HCT116 (cell line): Measurements from ENCODE around the gene ZNF462. TPM values are rescaled to one million over a fixed set of nuclear protein-coding genes. Genes with fewer than 3 reads are reported as not detected.

Experiments used
- ATAC-seq: fragments of 200-7000 bp; cut with Tn5 transposase; 2 replicates; pipeline ENCODE4 v1.9.1; 2020; ENCODE audit warnings: mild to moderate bottlenecking, moderate library complexity
- BruUV-seq: library from RNA; stranded (reverse); fragments of 400-500 nt; replicated peaks from 2 replicates; lab custom pipeline; 2021; lab: Mats Ljungman, UMichigan
- CTCF ChIA-PET: fragments of 300-600 bp; sonication (Branson Sonifier 250); formaldehyde crosslinking; loops from one replicate; lab custom pipeline; 2021; ENCODE audit warnings: antibody characterized with exemption; lab: Charles Lee
- POLR2A ChIA-PET: fragments of 300-600, 350-600 bp; sonication (Branson Sonifier 250); formaldehyde crosslinking; loops from one replicate; lab custom pipeline; 2021; ENCODE audit warnings: antibody characterized with exemption; lab: Charles Lee
- RAD21 ChIA-PET, 2 experiments: fragments of 300-600 bp; sonication (Branson Sonifier 250); formaldehyde crosslinking; loops; one replicate each; lab custom pipeline; 2023; ENCODE audit warnings: low total read pairs in 2 of 2; ENCODE audit not compliant: uncharacterized antibody in 2 of 2, unreplicated experiment in 2 of 2, low non-redundant PET in 1 of 2; lab: Charles Lee
- DNase-seq: peaks from one replicate; pipeline ENCODE4 v3.0.0-alpha.2; 2010; ENCODE audit warnings: low read depth, low spot score
- H2AFZ ChIP-seq: fragments of 200-600 bp; shearing (Covaris generic), sonication (generic); 2 replicates; pipeline ENCODE4 v1.6.1; 2017; ENCODE audit warnings: low read depth, mixed run types, mixed read lengths, antibody characterized with exemption, low read length; ENCODE audit not compliant: poor library complexity, severe bottlenecking
- H3K27ac ChIP-seq: 2 replicates; pipeline ENCODE4 v1.5.1; 2012; ENCODE audit warnings: low read depth, low read length
- H3K27me3 ChIP-seq: fragments of 200-600 bp; sonication (generic); 2 replicates; pipeline ENCODE4 v1.6.1; 2016; ENCODE audit warnings: mixed run types, low read length, mixed read lengths; ENCODE audit not compliant: insufficient read depth
- H3K36me3 ChIP-seq, 2 experiments: fragments of 200-500 bp in 1 of 2; fragments of 200-600 bp in 1 of 2; sonication (Bioruptor generic) in 1 of 2; sonication (generic) in 1 of 2; 2 replicates each; pipeline versions ENCODE4 v1.5.1 to v1.6.1; 2014 to 2016; ENCODE audit warnings: low read length in 2 of 2, inconsistent platforms in 1 of 2, mixed read lengths in 1 of 2, mixed run types in 1 of 2; ENCODE audit not compliant: insufficient read depth in 2 of 2, control insufficient read depth in 1 of 2
- H3K4me1 ChIP-seq, 2 experiments: fragments of 200-600 bp in 1 of 2; sonication (generic) in 1 of 2; 2 replicates each; pipeline versions ENCODE4 v1.5.1 to v1.6.1; 2012 to 2017; ENCODE audit warnings: low read length in 2 of 2, inconsistent platforms in 1 of 2, mild to moderate bottlenecking in 1 of 2, mixed read lengths in 1 of 2, mixed run types in 1 of 2, moderate library complexity in 1 of 2; ENCODE audit not compliant: insufficient read depth in 2 of 2, control insufficient read depth in 1 of 2
- H3K4me2 ChIP-seq: fragments of 200-600 bp; sonication (generic); 2 replicates; pipeline ENCODE4 v1.6.1; 2017; ENCODE audit warnings: mixed run types, low read length, mixed read lengths
- H3K4me3 ChIP-seq, 2 experiments: fragments of 200-600 bp in 1 of 2; sonication (generic) in 1 of 2; replicated peaks in 1 of 2; 2 replicates each; pipeline ENCODE4 v1.5.1; 2011 to 2016; ENCODE audit warnings: low read length in 2 of 2, control low read depth in 1 of 2, low read depth in 1 of 2, mild to moderate bottlenecking in 1 of 2, mixed read lengths in 1 of 2, mixed run types in 1 of 2
- H3K79me2 ChIP-seq: fragments of 200-600 bp; sonication (generic); 2 replicates; pipeline ENCODE4 v1.6.1; 2017; ENCODE audit warnings: mild to moderate bottlenecking, mixed run types, low read length, moderate library complexity, mixed read lengths; ENCODE audit not compliant: insufficient read depth
- H3K9ac ChIP-seq: fragments of 200-600 bp; sonication (generic); 2 replicates; pipeline ENCODE4 v1.6.1; 2016; ENCODE audit warnings: low read length, mixed read lengths
- H3K9me2 ChIP-seq: fragments of 200-600 bp; sonication (generic), shearing (Covaris generic); 2 replicates; pipeline ENCODE4 v1.6.1; 2017; ENCODE audit warnings: mixed run types, mild to moderate bottlenecking, moderate library complexity; ENCODE audit not compliant: insufficient read depth
- H3K9me3 ChIP-seq, 2 experiments: fragments of 200-500 bp in 1 of 2; fragments of 200-600 bp in 1 of 2; sonication (Bioruptor generic) in 1 of 2; sonication (generic) in 1 of 2; 2 replicates each; pipeline ENCODE4 v1.6.1; 2014 to 2017; ENCODE audit warnings: low read length in 2 of 2, mixed read lengths in 2 of 2, inconsistent platforms in 1 of 2, low read depth in 1 of 2, mild to moderate bottlenecking in 1 of 2, mixed run types in 1 of 2, moderate library complexity in 1 of 2; ENCODE audit not compliant: control insufficient read depth in 1 of 2, insufficient read depth in 1 of 2
- H4K20me1 ChIP-seq: fragments of 200-600 bp; sonication (generic), shearing (Covaris generic); 2 replicates; pipeline ENCODE4 v1.6.1; 2017; ENCODE audit warnings: mixed run types, mild to moderate bottlenecking, moderate library complexity; ENCODE audit not compliant: insufficient read depth
- ATF3 ChIP-seq: IDR thresholded peaks from 2 replicates; pipeline ENCODE4 v1.6.1; 2012
- CTCF ChIP-seq, 3 experiments: fragments of 200-600 bp in 1 of 3; sonication (generic) in 1 of 3; IDR thresholded peaks in 2 of 3; conservative IDR thresholded peaks in 1 of 3; 2 replicates each; pipeline ENCODE4 v1.5.1; 2012 to 2017; ENCODE audit warnings: low read depth in 2 of 3, low read length in 2 of 3, antibody characterized with exemption in 1 of 3, borderline replicate concordance in 1 of 3, control low read depth in 1 of 3, mild to moderate bottlenecking in 1 of 3, mixed read lengths in 1 of 3, mixed run types in 1 of 3, moderate library complexity in 1 of 3; ENCODE audit not compliant: insufficient read depth in 1 of 3
- EZH2 ChIP-seq: fragments of 200-600 bp; sonication (generic); IDR thresholded peaks from 2 replicates; pipeline ENCODE4 v1.6.1; 2017; ENCODE audit warnings: antibody characterized with exemption, mixed run types
- EZH2phosphoT487 ChIP-seq: fragments of 200-600 bp; IDR thresholded peaks from 2 replicates; pipeline ENCODE4 v1.6.1; 2018; ENCODE audit warnings: antibody characterized with exemption, borderline replicate concordance
- FOSL1 ChIP-seq: IDR thresholded peaks from 2 replicates; pipeline ENCODE4 v1.6.1; 2012; ENCODE audit warnings: low read depth
- POLR2AphosphoS5 ChIP-seq: IDR thresholded peaks from 2 replicates; pipeline ENCODE4 v1.6.1; 2011; ENCODE audit warnings: mild to moderate bottlenecking, low read depth, low read length, moderate library complexity
- SP1 ChIP-seq: IDR thresholded peaks from 2 replicates; pipeline ENCODE4 v1.6.1; 2012; ENCODE audit warnings: low read depth
- SRF ChIP-seq: IDR thresholded peaks from 2 replicates; pipeline ENCODE4 v1.6.1; 2012; ENCODE audit warnings: low read depth
- TCF7L2 ChIP-seq: IDR thresholded peaks from 2 replicates; pipeline ENCODE4 v1.7.0; 2011; ENCODE audit warnings: borderline replicate concordance, inconsistent platforms; ENCODE audit not compliant: insufficient read depth, insufficient read length; ENCODE audit errors: extremely low read depth
- YY1 ChIP-seq: IDR thresholded peaks from 2 replicates; pipeline ENCODE4 v1.6.1; 2011; ENCODE audit warnings: low read length, low read depth, moderate library complexity, mild to moderate bottlenecking; ENCODE audit not compliant: insufficient replicate concordance; ENCODE audit errors: extremely low read depth
- ZFX ChIP-seq: fragments of 450-650 bp; IDR thresholded peaks from 2 replicates; pipeline ENCODE4 v1.6.1; 2017
- ZNF274 ChIP-seq: fragments of 200-500 bp; sonication (Bioruptor generic); IDR thresholded peaks from 2 replicates; pipeline ENCODE4 v1.6.1; 2014; ENCODE audit warnings: mild to moderate bottlenecking, low read depth, low read length, inconsistent platforms
- intact Hi-C: fragments of 100-400 bp; cut with micrococcal nuclease; formaldehyde crosslinking; loops from 2 replicates; pipeline ENCODE4 v1.10.0; 2022
- total RNA-seq: library from RNA; stranded (reverse); gene quantifications from one replicate; pipeline ENCODE4 v1.2.1, GENCODE V29; 2021; ENCODE audit not compliant: unreplicated experiment
- TF ChIP-seq, protein P1 (sequence below): IDR thresholded peaks from 2 replicates; pipeline ENCODE4 v1.6.1; 2011; ENCODE audit warnings: mild to moderate bottlenecking, low read length, moderate library complexity; ENCODE audit not compliant: insufficient replicate concordance; ENCODE audit errors: extremely low read depth

The ZNF462 gene
- total RNA-seq, 1 experiment from 2014 or later: 18.1 TPM

- no peak overlapping the region for H3K9ac ChIP-seq
- H3K4me1 ChIP-seq: no peaks in the 10 kb centered on the region
- no TSS peak for BruUV-seq
- no peak overlapping the region for H3K27ac ChIP-seq
- ATAC-seq: no peak
- no peak overlapping the region for H2AFZ ChIP-seq
- intact Hi-C loops: no loop called here
- no peak for DNase-seq
- no peaks in the 10 kb centered on the region for H3K9me3 ChIP-seq
- POLR2A ChIA-PET: no interaction called here
- no peaks in the 10 kb centered on the region for H3K36me3 ChIP-seq
- peaks cover 14% of the 10 kb centered on the region for H3K79me2 ChIP-seq
- no peak overlapping the region for H3K4me2 ChIP-seq
- H3K4me3 ChIP-seq: no peak overlapping the region
- RAD21 ChIA-PET: no interaction called here
- no peaks in the 10 kb centered on the region for H3K27me3 ChIP-seq
- H4K20me1 ChIP-seq: no peaks in the 10 kb centered on the region
- CTCF ChIA-PET: no interaction called here
- H3K9me2 ChIP-seq: no peaks in the 10 kb centered on the region
- TF ChIP-seq EZH2phosphoT487: no peak
Observed at GRCh38 chr9:106872641-106873040, 9.7 kb downstream of the ZNF462 start.

- Histone ChIP-seq H3K27me3 (no peaks in the 10 kb centered on the region), H3K4me3 (no peak overlapping the region), H4K20me1 (no peaks in the 10 kb centered on the region), H3K4me1 (no peaks in the 10 kb centered on the region), H3K9me2 (no peaks in the 10 kb centered on the region), H2AFZ (no peak overlapping the region), H3K9me3 (no peaks in the 10 kb centered on the region), H3K9ac (no peak overlapping the region), H3K36me3 (no peaks in the 10 kb centered on the region), H3K4me2 (no peak overlapping the region), H3K79me2 (peaks cover 14% of the 10 kb centered on the region), H3K27ac (no peak overlapping the region)
- BruUV-seq: no TSS peak
- CTCF ChIA-PET: no interaction called here
- intact Hi-C loops: no loop called here
- POLR2A ChIA-PET: no interaction called here
- ATAC-seq (no peak), DNase-seq (no peak)
- RAD21 ChIA-PET: no interaction called here
- no peak for TF ChIP-seq POLR2AphosphoS5
- no peak for TF ChIP-seq ATF3
- TF ChIP-seq SRF: no peak
- TF ChIP-seq ZFX: no peak
- no peak for TF ChIP-seq YY1
- no peak for TF ChIP-seq FOSL1
- TF ChIP-seq, protein P1, sequence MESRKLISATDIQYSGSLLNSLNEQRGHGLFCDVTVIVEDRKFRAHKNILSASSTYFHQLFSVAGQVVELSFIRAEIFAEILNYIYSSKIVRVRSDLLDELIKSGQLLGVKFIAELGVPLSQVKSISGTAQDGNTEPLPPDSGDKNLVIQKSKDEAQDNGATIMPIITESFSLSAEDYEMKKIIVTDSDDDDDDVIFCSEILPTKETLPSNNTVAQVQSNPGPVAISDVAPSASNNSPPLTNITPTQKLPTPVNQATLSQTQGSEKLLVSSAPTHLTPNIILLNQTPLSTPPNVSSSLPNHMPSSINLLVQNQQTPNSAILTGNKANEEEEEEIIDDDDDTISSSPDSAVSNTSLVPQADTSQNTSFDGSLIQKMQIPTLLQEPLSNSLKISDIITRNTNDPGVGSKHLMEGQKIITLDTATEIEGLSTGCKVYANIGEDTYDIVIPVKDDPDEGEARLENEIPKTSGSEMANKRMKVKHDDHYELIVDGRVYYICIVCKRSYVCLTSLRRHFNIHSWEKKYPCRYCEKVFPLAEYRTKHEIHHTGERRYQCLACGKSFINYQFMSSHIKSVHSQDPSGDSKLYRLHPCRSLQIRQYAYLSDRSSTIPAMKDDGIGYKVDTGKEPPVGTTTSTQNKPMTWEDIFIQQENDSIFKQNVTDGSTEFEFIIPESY: no peak
- TF ChIP-seq SP1: no peak
- no peak for TF ChIP-seq EZH2
- TF ChIP-seq TCF7L2: no peak
- TF ChIP-seq CTCF (IDR thresholded peaks at IDR 0.05 in 2 of 3, conservative IDR thresholded peaks at IDR 0.05 in 1 of 3; ENCODE audit: borderline replicate concordance in 1 of 3, insufficient read depth in 1 of 3, low read depth in 2 of 3, low read length in 2 of 3): no peak
- no peak for TF ChIP-seq ZNF274
Observed at GRCh38 chr9:106874031-106874430, 11.1 kb downstream of the ZNF462 start.
